Prostate gland (tissue), 2 donors: ENCODE data around the gene IFT57.

Experiments used
- CTCF ChIP-seq, 4 experiments: fragments of 200-600 bp in 2 of 4; fragments of 450-650 bp in 2 of 4; sonication (generic) in 2 of 4; IDR thresholded peaks; 1 replicate in 3 of 4; 2 replicates in 1 of 4; pipeline ENCODE4 v1.5.1; 2016 to 2019; ENCODE audit warnings: antibody characterized with exemption in 4 of 4, mild to moderate bottlenecking in 2 of 4, moderate library complexity in 2 of 4
- POLR2A ChIP-seq: fragments of 450-650 bp; IDR thresholded peaks from one replicate; pipeline ENCODE4 v1.6.1; 2016; ENCODE audit warnings: antibody characterized with exemption, mild to moderate bottlenecking
- POLR2AphosphoS5 ChIP-seq: sonication (generic); formaldehyde crosslinking; IDR thresholded peaks from one replicate; pipeline ENCODE4 v1.6.1; 2017; ENCODE audit warnings: antibody characterized with exemption

DNA sequence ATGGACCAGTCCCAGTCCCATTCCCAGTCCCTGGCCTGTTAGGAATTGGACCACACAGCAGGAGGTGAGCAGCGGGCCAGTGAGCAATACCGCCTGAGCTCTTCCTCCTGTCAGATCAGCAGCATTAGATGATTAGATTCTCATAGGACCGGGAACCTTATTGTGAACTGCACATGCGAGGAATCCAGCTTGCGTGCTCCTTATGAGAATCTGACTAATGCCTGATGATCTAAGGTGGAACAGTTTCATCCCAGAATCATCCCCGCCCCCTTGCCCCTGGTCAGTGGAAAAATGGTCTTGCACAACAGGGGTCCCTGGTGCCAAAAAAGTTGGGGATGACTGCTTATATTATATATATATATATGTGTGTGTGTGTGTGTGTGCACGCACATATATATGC is 63.1 kb downstream of the IFT57 start:
- TF ChIP-seq CTCF (IDR thresholded peaks at IDR 0.05), result no peak
- TF ChIP-seq POLR2A, result no peak
- TF ChIP-seq POLR2AphosphoS5, result no peak
